A673 (cell line): ENCODE results near the gene VAC14. TPM values are rescaled to one million over a fixed set of nuclear protein-coding genes. Genes with fewer than 3 reads are reported as not detected.
A peak's percentile ranks its signal among the peaks of the same experiment; 100 is the strongest.

Experiments
- BruUV-seq: library from RNA; stranded (reverse); fragments of 400-500 nt; replicated peaks from 2 replicates; lab custom pipeline; 2021; lab: Mats Ljungman, UMichigan
- CTCF ChIA-PET: fragments of 300-600 bp; sonication (Branson Sonifier 250); formaldehyde crosslinking; loops from one replicate; lab custom pipeline; 2022; ENCODE audit warnings: antibody characterized with exemption; lab: Charles Lee
- POLR2A ChIA-PET: fragments of 300-600 bp; sonication (Branson Sonifier 250); formaldehyde crosslinking; loops from one replicate; lab custom pipeline; 2022; ENCODE audit warnings: antibody characterized with exemption; ENCODE audit not compliant: low non-redundant PET; lab: Charles Lee
- DNase-seq: peaks from one replicate; pipeline ENCODE4 v3.0.0-alpha.2; 2015; ENCODE audit warnings: low spot score
- H3K27ac ChIP-seq: fragments of 200-600 bp; sonication (generic); 2 replicates; pipeline ENCODE4 v1.5.1; 2016; ENCODE audit warnings: mixed run types, low read depth, mild to moderate bottlenecking, mixed read lengths, antibody characterized with exemption, low read length; ENCODE audit not compliant: poor library complexity, severe bottlenecking
- H3K27me3 ChIP-seq: fragments of 200-600 bp; sonication (generic); replicated peaks from 2 replicates; pipeline ENCODE4 v1.6.1; 2017; ENCODE audit warnings: mixed run types, low read depth, mild to moderate bottlenecking, mixed read lengths, antibody characterized with exemption, low read length; ENCODE audit not compliant: insufficient read depth, poor library complexity
- H3K36me3 ChIP-seq: fragments of 200-600 bp; sonication (generic); 2 replicates; pipeline ENCODE4 v1.6.1; 2016; ENCODE audit warnings: mixed run types, mild to moderate bottlenecking, mixed read lengths, antibody characterized with exemption, low read length; ENCODE audit not compliant: insufficient read depth, poor library complexity, severe bottlenecking
- H3K4me1 ChIP-seq: fragments of 200-600 bp; sonication (generic); 2 replicates; pipeline ENCODE4 v1.6.1; 2017; ENCODE audit warnings: mixed run types, mild to moderate bottlenecking, mixed read lengths, antibody characterized with exemption, low read length; ENCODE audit not compliant: insufficient read depth, poor library complexity, severe bottlenecking
- H3K4me3 ChIP-seq: fragments of 200-600 bp; sonication (generic); 2 replicates; pipeline ENCODE4 v1.5.1; 2016; ENCODE audit warnings: low read depth, mixed run types, mild to moderate bottlenecking, mixed read lengths, low read length; ENCODE audit not compliant: poor library complexity, severe bottlenecking
- H3K9me3 ChIP-seq: fragments of 200-600 bp; sonication (generic); 2 replicates; pipeline ENCODE4 v1.6.1; 2016; ENCODE audit warnings: mixed run types, low read depth, mild to moderate bottlenecking, mixed read lengths, antibody characterized with exemption, low read length; ENCODE audit not compliant: poor library complexity, severe bottlenecking
- EZH2 ChIP-seq: fragments of 200-600 bp; sonication (generic); IDR thresholded peaks from 2 replicates; pipeline ENCODE4 v1.6.1; 2017; ENCODE audit warnings: borderline replicate concordance, low read depth, mild to moderate bottlenecking, mixed read lengths, antibody characterized with exemption, low read length; ENCODE audit not compliant: poor library complexity, severe bottlenecking
- intact Hi-C: fragments of 100-400 bp; cut with micrococcal nuclease; formaldehyde crosslinking; loops from one replicate; pipeline ENCODE4 v1.10.0; 2022; ENCODE audit not compliant: unreplicated experiment
- total RNA-seq: library from RNA; stranded (reverse); gene quantifications from 2 replicates; pipeline ENCODE4 v1.2.3, GENCODE V29; 2021
- TF ChIP-seq, protein P1 (sequence below): fragments of 300-800, 200-600 bp; sonication (generic); conservative IDR thresholded peaks from 2 replicates; pipeline ENCODE4 v1.5.1; 2017; ENCODE audit warnings: low read depth, mild to moderate bottlenecking, antibody characterized with exemption, low read length, moderate library complexity, mixed read lengths

The VAC14 gene
- total RNA-seq, 1 experiment from 2014 or later: 46.6 TPM

DNA sequence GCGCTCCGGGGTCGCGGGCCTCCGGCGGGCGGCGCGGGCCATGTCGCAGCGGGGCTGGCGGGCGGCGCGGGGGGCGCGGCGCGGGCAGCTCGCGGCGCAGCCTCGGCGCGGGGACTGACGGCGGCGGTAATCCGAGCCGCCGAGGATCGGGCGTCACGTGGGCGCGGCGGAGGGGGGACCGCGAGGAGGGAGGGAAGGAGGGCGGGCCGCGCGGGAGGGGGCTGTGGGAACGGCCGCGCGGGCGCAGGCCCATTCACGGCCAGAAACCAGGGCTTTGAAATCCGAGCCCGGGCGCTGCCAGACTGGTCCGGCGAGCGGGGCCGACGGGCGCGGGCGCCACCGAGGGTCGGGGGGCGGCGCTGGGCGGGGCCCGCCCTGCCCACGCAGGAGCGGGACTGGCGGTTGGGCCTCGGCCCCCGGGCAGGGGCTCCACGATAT, 115.0 kb downstream of the VAC14 start, which contains the start of gene MTSS2:
MTSS2 (minus strand) TSS at position 116 of the 438 bp plus-strand sequence. CDS start 262 bp downstream, outside the sequence.
- H3K36me3 ChIP-seq: no peaks in the 10 kb centered on the region
- TF ChIP-seq, protein P1, sequence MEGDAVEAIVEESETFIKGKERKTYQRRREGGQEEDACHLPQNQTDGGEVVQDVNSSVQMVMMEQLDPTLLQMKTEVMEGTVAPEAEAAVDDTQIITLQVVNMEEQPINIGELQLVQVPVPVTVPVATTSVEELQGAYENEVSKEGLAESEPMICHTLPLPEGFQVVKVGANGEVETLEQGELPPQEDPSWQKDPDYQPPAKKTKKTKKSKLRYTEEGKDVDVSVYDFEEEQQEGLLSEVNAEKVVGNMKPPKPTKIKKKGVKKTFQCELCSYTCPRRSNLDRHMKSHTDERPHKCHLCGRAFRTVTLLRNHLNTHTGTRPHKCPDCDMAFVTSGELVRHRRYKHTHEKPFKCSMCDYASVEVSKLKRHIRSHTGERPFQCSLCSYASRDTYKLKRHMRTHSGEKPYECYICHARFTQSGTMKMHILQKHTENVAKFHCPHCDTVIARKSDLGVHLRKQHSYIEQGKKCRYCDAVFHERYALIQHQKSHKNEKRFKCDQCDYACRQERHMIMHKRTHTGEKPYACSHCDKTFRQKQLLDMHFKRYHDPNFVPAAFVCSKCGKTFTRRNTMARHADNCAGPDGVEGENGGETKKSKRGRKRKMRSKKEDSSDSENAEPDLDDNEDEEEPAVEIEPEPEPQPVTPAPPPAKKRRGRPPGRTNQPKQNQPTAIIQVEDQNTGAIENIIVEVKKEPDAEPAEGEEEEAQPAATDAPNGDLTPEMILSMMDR: no peak
- TF ChIP-seq EZH2: no peak
- intact Hi-C loops: loop anchor here (5.0 to 10.0 kb wide), 2 partner anchors 66 to 679 kb away; no protein-coding TSS in a partner anchor
- H3K27me3 ChIP-seq: no peaks in the 10 kb centered on the region
- DNase-seq: peak; percentile 91
- BruUV-seq: no TSS peak
- CTCF ChIA-PET: no interaction called here
- POLR2A ChIA-PET: no interaction called here
- peak within 1 kb of the TSS; percentile 65 for H3K4me3 ChIP-seq
- peaks cover 24% of the 10 kb centered on the region for H3K4me1 ChIP-seq
- H3K27ac ChIP-seq: peak within 1 kb of the TSS; percentile 80
- no peaks in the 10 kb centered on the region for H3K9me3 ChIP-seq

DNA sequence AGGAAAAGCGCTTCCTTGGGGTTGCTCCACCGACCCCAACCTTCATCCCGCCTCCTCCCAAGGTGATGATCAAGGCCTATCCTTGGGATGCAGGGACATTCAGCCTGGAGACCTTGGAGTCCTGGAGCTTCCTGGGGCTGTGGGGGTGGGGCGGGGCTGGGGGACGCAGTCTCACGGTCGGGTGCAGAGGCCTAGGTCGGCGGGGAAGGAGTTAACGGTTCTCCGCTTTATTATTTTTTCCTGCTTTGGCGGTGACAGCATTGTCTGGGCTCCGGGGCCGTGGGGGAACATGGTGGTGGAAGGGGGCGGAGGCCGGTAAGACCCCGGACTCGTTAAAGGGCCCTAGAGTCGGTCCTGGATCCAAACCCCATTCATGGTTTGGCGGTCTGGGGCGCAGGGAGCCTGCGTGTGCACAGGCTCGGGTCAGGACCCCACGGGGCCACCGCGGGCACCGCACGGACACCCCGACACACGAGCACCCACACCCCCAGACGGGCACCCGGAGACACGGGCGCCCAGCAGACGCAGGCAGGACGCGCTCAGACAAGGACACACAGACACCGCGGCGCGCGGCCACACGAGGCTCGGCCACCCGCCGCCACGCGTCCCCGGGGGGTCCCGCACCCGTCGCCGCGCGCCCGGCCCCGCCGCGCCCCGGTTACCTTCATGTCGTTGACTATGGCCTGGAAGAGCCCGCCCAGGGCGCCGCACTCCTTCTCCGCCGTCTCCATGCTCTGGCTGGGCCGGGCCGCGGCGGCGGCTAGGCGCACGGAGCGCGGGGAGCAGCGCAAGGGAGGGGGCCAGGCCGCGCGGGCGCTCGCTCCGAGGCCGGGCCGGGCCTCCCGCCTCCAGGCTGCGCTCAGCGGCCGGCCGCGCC, 115.7 kb downstream of the VAC14 start:
- Histone ChIP-seq H3K4me1 (peaks cover 25% of the 10 kb centered on the region), H3K27ac (peak overlapping the region; percentile 80), H3K27me3 (no peaks in the 10 kb centered on the region), H3K36me3 (peaks cover 3% of the 10 kb centered on the region), H3K4me3 (peak overlapping the region; percentile 65), H3K9me3 (no peaks in the 10 kb centered on the region)
- BruUV-seq: no TSS peak
- TF ChIP-seq, protein P1: no peak
- no peak for TF ChIP-seq EZH2
- DNase-seq: peak; percentile 42
- CTCF ChIA-PET: no interaction called here
- POLR2A ChIA-PET: interaction anchor here (0.6 kb wide), 1 partner anchor 1185 kb away, joined by 3 read pairs; no protein-coding TSS in a partner anchor
- intact Hi-C loops: loop anchor here (5.0 to 10.0 kb wide), 2 partner anchors 67 to 680 kb away; no protein-coding TSS in a partner anchor

DNA sequence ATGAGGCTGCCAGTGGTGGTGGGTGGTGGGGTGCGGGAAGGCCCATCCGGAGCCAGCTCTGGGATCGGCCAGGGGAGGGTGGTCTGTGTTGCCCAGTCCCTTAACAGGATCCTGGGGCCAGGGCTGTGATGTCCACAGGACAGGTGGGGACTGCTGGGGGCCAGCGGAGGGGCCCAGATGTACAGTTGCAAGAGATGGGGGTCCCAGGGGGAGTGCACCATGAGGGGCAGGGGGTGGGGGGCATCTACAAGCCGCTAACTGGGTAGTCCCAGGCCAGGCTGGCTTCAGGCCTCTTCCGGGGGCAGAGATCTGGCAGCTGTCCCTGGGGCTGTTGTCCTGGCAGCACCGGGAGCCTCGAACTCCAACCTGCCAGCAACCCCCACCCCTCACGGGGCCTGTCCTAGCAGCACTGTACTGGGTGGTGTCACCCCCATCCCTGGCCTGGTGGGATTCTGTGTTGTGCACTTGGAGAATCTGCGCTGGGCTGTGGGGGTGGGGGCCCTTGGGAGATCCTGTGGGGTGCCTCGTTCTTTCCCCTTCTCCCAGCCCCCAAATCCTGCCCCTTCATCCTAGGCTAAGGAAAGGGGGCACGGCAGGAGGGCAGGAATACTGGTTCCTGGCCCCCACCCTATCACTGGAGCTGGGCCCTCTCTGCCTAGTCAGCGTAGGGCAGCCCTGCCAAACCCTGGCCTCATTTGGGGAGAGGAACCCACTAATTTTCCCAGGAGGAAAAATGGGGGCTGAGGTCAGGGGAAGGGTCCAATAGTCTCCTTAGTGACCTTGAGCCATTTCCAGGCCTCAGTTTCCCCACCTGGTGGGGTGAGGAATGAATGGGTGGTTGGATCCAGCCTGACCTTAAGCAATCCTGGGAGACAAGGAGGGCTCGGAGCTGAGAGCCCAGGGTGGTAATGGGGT, 116.6 kb downstream of the VAC14 start:
- no peak for DNase-seq
- intact Hi-C loops: loop anchor here (5.0 to 10.0 kb wide), 2 partner anchors 68 to 680 kb away; no protein-coding TSS in a partner anchor
- peak overlapping the region; percentile 16 for H3K27ac ChIP-seq
- H3K4me3 ChIP-seq: peak overlapping the region; percentile 65
- TF ChIP-seq, protein P1: no peak
- TF ChIP-seq EZH2: no peak
- ChIA-PET CTCF (no interaction called here), POLR2A (no interaction called here)
- H3K36me3 ChIP-seq: peaks cover 9% of the 10 kb centered on the region
- no peaks in the 10 kb centered on the region for H3K9me3 ChIP-seq
- BruUV-seq: no TSS peak
- no peaks in the 10 kb centered on the region for H3K27me3 ChIP-seq
- H3K4me1 ChIP-seq: peaks cover 29% of the 10 kb centered on the region
